DMS153 (cell line): ENCODE measurements around the gene JOSD2.

Experiments
- DNase-seq: peaks from one replicate; lab custom pipeline; 2025; lab: John Stamatoyannopoulos, UW

The JOSD2 gene

GRCh38 chr19:50512999-50513745, 2.2 kb upstream of the JOSD2 start:
- DNase-seq: no peak

- no peak for DNase-seq
Observed at GRCh38 chr19:50512112-50512998, 1.4 kb upstream of the JOSD2 start.

- no peak for DNase-seq
Observed at GRCh38 chr19:50510700-50511068, 307 bp downstream of the JOSD2 start.

GRCh38 chr19:50510121-50510670, 795 bp downstream of the JOSD2 start:
- DNase-seq: no peak

DNA sequence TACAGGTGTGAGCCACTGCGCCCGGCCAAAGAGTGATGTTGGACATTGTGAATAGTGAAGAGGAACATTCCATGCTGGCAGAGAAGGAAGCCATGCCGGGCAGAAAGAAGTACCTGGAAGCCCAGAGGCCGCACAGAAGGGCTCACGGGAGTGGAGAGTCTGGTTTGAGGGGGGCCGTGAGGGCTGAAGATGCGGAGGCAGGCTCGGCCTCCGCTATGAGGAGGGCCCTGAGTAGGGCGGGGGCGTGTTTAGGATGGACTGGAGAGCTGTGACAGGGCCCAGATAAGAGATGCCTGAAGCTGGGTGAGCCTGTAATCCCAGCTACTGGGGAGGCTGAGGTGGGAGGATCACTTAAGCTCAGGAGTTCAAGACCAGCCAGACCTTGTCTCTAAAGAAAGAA, 1.6 kb downstream of the JOSD2 start:
- no peak for DNase-seq

- no peak for DNase-seq
Observed at GRCh38 chr19:50508843-50509190, 2.2 kb downstream of the JOSD2 start.

DNA sequence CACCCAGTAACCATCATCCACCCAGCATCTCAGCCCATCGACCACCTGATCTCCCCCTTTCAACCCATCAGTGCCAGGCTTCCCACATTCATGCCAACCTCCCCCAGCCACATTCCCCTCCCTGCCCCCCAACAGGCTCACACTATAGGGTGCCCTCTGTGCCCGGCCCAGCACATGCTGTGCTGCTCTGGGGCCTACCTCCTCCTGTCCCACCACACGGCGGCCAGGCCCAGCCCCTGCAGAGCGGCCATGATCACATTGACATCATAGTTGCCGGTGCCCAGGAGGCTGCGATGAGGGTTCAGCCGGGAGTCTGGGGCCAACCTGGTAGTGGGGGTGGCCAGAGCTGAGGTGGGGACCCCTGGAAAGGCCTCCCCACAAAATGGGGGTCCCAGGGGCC, 3.6 kb downstream of the JOSD2 start:
- DNase-seq: no peak

DNA sequence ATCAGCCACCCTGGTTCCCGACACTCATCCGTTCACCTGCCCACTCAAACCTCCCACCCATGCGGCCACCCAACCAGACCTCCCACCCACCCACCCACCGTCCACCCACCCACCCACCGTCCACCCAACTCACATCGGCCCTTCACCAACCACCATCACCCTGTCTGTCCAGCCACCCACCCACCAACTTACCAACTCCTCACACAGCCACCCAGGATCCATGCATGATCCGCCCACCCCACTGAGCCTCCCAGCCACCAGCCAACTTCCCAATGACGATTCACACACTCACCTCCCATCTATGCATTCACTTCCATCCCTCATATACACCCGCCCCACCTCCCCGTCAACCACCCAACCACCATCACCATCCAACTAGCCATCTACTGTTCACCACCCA, 4.3 kb downstream of the JOSD2 start:
- no peak for DNase-seq

DNA sequence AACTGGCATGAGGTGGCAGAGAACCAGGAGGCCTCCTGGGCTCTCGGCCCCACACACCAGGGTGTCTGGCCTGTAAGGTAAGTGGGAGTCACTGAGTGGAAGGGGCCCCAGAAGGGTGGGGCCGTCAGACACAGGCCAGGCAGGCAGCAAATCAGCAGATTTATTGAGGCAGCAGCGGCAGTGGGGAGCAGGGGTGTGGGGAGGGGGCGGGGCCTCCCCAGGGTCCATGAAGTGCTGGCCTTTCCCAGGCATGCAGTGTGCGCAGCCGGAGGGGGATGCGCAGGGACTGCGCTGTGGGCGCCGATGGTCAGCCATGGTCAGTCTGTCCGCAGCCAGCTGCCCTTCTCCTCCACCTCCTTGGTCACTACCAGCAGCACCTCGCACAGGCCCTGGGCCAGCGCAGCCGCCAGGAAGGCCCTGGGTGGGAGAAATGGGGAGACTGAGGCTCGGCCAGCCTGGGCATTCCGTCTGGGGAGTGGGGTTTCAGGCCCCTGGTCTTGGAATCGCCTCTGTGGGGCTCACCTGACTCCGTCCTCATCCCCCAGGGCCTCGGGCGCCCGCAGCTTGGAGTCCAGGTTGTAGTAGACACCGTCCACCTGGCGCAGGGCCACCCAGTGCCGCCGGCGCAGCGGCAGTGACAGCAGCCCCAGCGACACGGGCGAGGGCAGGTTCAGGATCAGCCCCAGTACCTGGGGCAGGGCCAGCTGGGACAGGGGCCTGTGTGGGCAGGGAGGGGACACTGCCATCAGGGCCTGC, 5.0 kb downstream of the JOSD2 start:
- DNase-seq: no peak

GRCh38 chr19:50501568-50502475, 9.2 kb downstream of the JOSD2 start:
- DNase-seq: no peak

DNA sequence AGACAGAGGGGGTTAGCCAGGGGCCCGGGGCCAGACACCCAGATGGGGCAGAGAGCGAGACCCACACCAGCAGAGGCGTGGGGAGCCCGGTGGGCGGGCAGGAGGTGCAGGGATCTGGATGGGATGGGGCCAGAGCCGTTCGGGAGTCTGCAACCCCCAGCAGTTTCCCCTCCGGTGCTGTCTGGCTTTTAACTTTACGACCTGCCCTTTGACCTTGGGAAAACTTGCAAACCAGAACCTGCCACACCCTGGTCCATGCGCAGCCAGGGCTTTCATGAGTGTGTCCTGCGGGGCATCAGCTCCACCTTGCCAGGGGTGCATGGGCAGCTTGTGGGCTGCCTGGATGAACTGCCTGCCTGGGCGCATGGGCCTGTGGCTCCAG, 9.8 kb downstream of the JOSD2 start:
- DNase-seq: no peak

DNA sequence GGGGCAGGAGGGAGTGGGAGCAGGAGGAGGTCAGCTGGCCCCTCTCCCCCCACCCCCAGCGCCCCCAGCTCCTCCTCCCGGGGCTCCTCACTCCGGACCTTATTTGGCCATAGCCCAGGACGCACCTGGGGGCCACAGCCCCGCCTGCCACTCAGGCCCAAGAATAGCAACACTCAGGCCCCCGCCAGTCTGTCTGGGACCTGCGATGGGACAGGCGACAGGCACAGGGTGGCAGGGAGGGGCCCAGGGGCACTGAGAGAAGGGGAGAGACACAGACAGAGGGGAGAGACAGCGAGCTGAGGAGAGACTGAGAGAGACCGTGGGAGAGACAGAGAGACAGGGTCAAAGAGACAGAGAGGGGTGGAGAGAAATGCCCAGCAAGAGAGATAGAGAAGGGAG, 10.2 kb downstream of the JOSD2 start:
- DNase-seq: no peak

DNA sequence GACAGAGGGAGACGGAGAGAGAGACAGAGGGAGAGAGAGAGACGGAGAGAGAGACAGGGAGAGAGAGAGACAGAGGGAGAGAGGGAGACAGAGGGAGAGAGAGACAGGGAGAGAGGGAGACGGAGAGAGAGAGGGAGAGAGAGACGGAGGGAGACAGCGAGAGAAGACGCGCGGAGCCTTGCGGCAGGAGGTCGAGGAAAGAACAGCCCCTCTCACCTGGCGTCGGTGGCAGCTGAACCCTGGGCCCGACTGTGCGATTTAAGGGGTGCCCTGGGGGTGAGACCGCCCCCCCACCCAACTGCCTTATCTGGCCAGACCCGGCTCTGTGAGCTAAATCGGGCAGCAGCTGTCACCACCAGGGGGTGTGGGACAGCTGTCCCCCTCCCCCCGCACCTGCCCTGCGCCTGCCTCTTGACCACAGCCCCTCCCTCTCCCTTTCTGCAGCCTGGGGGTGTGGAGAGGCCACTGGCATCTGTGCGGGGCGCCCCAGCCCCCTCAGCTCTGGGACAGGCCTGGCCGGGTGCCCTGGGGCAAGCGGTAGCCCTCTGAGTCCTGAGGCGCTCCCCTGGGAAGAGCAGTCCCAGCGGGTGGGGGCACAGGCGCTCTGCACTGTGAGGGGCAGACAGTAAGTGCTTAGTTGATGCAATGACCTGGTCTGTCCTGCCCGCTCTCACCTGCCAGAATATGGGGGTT, 10.8 kb downstream of the JOSD2 start:
- no peak for DNase-seq

DNA sequence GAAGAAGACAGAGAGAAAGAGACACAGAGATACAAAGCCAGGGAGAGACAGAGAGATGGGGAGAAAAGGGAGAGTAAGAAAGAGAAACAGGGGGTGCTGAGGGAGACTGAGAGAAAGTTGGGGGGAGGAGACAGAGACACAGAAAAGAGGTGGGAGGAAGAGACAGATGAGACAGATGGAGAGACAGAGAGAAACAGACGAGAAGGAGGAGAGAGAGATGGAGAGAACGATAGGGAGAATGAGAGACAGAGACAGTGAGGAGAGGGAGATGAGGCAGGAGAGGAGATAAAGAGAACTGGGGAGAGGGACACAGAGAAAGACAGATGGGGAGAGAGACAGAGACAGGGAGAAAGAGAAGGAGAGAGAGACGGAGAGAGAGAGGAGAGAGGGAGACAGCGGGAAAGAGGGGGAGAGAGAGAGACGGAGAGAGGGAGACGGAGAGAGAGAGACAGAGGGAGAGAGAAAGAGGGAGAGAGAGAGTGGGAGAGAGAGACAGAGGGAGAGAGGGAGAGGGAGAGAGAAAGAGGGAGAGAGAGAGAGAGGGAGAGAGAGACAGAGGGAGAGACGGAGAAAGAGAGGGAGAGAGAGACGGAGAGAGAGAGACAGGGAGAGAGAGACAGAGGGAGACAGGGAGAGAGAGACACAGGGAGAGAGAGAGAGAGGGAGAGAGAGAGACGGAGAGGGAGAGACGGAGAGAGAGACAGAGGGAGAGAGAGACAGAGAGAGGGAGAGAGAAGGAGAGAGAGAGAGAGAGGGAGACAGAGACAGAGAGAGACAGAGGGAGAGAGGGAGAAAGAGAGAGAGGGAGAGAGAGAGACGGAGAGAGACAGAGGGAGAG, 12.6 kb downstream of the JOSD2 start:
- no peak for DNase-seq

GRCh38 chr19:50497022-50497405, 14.0 kb downstream of the JOSD2 start:
- no peak for DNase-seq

- DNase-seq: no peak
Observed at GRCh38 chr19:50496189-50497021, 14.6 kb downstream of the JOSD2 start.

DNA sequence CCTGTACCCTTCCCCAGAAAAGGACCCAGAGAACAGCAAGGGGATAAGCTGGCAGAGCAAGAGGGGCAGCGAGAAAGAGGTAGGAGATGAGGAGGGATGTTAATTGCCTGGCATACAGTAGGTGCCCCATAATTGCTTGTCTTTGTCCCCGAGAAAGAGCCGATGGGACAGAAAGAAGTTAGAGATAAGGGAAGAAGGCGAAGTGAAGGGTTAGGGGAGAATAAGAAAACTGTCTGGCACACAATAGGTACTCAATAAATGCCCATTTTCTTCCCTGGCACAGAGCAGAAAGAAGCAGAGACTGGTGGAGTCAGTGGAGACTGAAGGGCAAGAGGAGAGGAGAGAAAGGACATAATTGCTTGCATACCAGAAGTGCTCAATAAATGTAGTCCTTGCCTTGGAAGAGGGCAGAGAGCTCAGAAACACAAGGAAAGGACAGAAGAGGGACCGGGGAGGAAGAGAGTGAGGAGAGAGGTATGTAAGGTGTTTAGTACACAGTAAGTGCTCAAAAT, 15.9 kb downstream of the JOSD2 start:
- no peak for DNase-seq

DNA sequence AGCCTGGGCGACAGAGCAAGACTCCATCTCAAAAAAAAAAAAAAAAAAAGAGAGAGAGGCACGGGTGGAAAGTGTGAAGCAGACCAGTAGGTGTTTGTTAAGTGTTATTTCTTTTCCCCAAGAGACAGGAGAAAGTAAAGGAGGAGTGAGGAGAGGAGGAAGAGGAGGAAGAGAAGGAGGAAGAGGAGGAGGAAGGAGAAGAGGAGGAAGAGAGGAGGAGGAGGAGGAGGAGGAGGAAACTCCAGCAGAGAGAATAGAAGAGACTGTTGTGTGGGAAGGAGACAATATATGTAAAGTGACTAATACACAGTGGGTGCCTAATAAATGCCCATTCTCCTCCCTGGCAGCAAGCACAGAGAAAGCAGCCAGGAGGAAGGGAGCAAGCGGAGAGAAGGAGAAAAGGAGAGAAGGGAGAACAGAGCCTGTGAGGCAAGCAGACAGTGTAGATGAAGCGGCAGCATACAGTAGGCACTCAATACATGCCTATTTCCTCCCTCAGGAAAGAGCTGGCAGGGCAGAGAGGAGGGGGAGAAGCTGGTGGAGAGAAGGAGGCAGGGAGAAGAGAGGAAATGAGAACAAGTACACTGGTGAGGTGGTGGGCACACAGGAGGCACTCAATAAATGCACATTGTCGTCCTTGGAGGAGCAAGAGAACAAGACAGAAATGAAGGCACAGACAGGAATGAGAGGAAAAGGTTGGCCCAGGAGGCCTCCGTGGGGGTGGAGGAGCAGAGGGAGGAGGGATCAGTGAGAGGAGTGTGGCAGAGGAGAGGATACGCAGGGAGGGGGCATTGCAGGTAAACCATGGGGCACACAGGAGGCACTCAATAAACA, 16.6 kb downstream of the JOSD2 start:
- no peak for DNase-seq
